ENCODE data around the gene CREB5.

- TF ChIP-seq EP300 (IDR thresholded peaks at IDR 0.05) (no peak), POLR2A (IDR thresholded peaks at IDR 0.05) (no peak)
- TF ChIP-seq, protein P1, sequence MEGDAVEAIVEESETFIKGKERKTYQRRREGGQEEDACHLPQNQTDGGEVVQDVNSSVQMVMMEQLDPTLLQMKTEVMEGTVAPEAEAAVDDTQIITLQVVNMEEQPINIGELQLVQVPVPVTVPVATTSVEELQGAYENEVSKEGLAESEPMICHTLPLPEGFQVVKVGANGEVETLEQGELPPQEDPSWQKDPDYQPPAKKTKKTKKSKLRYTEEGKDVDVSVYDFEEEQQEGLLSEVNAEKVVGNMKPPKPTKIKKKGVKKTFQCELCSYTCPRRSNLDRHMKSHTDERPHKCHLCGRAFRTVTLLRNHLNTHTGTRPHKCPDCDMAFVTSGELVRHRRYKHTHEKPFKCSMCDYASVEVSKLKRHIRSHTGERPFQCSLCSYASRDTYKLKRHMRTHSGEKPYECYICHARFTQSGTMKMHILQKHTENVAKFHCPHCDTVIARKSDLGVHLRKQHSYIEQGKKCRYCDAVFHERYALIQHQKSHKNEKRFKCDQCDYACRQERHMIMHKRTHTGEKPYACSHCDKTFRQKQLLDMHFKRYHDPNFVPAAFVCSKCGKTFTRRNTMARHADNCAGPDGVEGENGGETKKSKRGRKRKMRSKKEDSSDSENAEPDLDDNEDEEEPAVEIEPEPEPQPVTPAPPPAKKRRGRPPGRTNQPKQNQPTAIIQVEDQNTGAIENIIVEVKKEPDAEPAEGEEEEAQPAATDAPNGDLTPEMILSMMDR (IDR thresholded peaks at IDR 0.05): no peak
Observed at GRCh38 chr7:28848906-28849305, 436.6 kb downstream of the CREB5 start.
